HG02981 (cell line): Measurements from ENCODE around the gene LRRC4.
A peak's percentile ranks its signal among the peaks of the same experiment; 100 is the strongest.

Experiments used
- ATAC-seq: cut with Tn5 transposase; IDR thresholded peaks from one replicate; pipeline ENCODE4 v1.9.1; 2021; ENCODE audit warnings: mild to moderate bottlenecking, moderate library complexity; ENCODE audit not compliant: unreplicated experiment

LRRC4 gene

GRCh38 chr7:128032605-128033235, 1.5 kb upstream of the LRRC4 start:
- ATAC-seq: no peak

DNA sequence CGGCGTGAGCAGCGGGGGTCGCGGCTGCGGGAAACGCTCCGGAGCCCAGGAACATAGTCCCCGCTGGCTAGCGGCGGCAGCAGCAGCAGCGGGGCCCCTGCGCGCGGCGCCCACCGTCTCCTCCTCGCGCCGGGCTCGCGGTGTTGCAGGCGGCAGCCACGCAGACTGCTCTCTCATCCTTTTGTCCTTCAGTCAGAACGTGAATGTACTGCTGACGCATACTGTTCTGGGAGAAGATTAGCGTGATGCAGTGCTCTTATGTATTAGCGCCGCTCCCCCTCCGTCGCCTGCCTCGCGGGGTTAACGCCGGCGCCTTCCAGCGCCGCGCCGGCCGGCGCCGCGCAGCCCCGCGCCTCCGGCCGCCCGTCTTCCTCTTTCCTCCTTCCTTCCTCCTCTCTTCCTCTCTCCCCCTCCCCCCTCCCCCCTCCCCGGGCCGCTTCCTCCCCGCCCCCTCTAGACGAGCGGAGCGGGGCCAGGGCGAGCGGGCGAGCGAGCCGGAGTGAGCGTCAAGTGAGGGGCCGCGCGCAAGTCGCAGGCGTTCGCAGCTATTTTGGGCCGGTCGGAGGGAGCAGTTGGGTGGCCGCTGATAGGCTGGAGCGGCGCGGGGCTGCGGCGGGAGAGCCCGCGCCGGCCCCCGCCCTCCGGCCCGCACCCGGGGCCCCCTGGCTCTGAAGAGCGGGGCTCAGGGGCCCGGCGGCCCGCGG, 816 bp upstream of the LRRC4 start:
- peak; percentile 76 for ATAC-seq

DNA sequence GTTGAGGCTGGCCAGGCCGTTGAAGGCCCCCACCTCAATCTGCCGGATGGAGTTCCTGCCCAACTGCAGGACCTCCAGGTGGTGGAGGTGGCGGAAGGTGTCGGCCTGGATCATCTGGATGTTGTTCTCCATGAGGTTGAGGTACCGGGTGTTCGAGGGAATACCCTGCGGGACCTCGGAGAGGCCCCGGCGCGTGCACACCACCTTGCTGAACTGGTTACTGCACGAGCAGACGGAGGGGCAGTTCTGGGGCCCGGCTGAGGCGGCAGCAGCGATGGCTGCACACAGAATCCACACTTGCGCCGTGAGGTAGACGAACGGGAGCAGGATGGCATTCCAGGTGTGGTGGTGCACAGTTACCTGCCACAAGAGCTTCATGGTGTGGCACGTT, 979 bp downstream of the LRRC4 start:
- no peak for ATAC-seq

GRCh38 chr7:128029405-128029995, 1.7 kb downstream of the LRRC4 start:
- no peak for ATAC-seq

DNA sequence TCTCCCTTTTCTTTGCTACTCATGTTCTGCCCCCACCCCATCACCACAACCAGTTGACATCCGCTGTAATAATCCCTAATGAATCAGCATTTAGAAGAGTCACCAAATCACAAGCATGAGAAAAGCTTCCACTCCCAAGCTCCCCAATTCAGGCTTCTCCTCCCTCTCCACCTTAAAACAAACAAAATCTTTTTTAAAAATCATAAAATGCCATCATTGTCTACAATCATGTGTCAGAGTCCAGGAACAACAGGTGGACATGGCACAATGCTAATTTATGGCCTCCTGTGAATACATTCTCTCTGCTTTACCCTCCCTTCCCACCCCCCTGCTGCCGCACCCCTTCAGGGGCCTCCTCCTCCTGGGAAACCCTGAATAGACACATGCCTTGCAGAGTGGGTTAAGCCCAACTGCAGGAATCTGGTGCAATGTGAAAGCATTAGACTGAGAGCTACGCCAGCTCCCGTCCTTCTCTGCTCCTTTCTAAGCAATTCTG, 3.7 kb downstream of the LRRC4 start:
- no peak for ATAC-seq

GRCh38 chr7:128026551-128026950, 4.7 kb downstream of the LRRC4 start:
- no peak for ATAC-seq

DNA sequence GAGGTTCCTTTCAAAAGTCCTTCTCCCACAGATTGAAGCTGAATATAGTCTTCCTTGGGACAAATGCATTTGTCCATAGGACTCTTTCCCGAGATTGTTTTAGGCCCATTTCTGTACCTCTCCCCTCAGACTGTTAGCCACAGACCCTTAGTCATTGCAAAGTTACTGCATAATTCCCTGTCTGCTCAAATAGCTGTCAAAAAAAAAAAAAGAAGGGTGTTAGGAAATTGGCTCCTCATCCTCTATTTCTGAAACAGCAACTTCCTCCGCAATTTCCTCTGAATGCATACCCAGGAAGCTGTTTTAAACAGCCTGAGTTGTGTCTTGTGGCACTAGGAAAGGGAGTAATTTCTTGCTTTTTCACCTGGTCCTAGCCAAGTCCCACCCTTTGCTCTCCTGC, 5.4 kb downstream of the LRRC4 start:
- no peak for ATAC-seq

DNA sequence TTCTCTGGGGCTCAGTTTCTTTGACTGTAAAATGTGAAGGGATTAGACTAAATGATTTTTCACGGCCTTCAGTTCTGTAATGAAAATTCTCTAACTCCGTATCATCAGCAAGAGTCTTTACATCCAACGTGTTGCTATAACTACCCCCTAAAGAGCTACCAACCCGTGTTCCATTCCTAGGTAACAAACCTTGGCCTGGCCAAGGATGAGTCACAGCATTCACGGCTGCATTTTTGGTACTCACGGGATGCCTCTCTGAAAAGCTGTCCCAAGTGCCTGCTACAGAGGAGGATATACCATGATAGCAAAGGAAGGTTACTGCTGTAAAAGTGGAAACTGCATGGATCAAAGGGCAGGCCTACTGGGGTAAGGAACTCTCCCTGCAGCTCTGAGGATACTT, 5.9 kb downstream of the LRRC4 start:
- ATAC-seq: no peak

DNA sequence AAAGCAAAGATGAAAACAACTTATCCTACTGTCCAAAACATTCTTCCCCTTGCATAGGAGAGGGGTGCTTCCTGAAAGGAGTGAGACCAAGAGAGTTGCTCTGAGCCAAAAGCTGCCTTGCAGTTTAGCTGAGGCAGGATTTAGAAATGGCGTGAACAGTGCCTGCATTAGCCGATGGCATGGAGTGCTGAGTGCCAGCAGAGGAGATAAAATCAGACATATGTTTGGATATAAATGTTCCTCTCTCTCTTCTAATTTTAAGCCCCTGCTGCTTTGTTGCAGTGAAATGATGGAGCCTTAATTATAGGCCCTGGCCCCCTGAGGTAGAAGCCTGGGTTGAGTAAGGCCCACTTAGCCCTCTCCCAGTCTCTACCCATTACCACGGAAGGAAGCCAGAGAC, 7.1 kb downstream of the LRRC4 start:
- no peak for ATAC-seq

GRCh38 chr7:128022631-128023532, 8.4 kb downstream of the LRRC4 start:
- ATAC-seq: no peak

GRCh38 chr7:128021366-128021765, 9.9 kb downstream of the LRRC4 start:
- ATAC-seq: no peak

- ATAC-seq: no peak
Observed at GRCh38 chr7:128020159-128020558, 11.1 kb downstream of the LRRC4 start.

- no peak for ATAC-seq
Observed at GRCh38 chr7:128019288-128019687, 11.9 kb downstream of the LRRC4 start.

DNA sequence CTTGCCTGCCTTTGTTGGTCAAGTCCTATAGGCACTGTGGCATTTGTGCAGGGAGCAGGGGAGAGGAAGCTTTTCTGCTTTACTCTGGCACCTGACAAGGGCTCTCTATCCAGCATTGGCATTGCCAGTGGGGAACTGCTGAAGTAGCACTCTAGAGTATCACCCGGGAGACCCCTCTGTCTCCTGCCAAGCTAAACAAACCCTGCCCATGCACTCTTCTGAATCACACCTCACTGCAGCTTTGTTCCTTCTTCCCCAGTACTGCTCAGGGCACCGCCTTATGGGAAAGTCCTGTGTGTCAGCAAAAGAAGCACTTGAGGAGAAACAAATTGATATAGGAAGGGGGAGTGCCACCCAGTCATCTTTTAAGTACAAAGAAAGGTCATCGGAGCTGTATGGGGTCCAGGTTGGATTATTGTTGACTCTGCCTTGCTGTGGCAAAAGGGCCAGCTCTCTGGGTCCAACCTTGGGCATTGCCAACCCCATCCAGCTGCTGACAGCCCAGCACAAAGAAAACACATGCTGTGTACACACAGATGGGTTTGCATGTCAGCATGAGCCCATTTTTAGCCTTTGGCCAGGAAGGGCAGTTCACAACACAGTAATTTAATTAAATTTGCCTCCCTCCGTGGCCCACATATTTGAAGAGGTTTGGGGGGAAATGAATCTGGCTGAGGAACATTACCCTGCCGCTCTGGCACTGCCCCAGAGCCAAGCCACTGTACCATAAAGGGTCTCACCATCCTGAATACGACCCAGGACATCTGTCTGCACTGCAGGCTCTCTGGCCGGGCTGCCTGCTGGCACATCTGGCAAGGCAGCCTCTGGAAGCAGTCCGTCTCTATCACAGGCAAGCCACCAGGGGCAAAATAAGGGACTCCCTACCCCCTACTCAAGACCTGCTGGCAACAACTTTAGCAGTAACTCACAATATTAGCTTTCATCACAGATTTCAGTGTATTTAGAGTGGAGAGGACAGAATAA, 13.1 kb downstream of the LRRC4 start:
- ATAC-seq: no peak

DNA sequence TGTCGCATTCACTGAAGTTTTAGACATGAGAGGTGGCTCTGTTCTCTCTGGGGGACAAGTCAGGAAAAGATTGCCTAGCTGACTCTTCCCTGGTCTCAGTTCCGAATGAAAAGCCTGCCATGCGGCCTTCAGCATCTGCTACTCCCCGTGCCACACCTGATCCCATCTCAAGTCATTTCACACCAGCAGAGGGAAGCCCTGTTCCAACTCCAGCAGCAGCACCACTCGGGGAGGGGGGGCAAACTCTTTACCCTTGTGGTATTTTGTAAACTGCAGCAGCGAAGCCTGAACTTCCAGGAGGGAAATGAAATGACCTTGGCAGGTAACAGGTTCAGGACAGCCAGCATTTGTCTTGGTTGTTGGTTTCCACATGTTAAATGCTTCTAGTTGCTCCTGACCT, 13.8 kb downstream of the LRRC4 start:
- ATAC-seq: no peak

GRCh38 chr7:128014811-128015210, 16.4 kb downstream of the LRRC4 start:
- no peak for ATAC-seq

- ATAC-seq: no peak
Observed at GRCh38 chr7:128011131-128011661, 20.0 kb downstream of the LRRC4 start.

- no peak for ATAC-seq
Observed at GRCh38 chr7:128010391-128011127, 20.7 kb downstream of the LRRC4 start.

DNA sequence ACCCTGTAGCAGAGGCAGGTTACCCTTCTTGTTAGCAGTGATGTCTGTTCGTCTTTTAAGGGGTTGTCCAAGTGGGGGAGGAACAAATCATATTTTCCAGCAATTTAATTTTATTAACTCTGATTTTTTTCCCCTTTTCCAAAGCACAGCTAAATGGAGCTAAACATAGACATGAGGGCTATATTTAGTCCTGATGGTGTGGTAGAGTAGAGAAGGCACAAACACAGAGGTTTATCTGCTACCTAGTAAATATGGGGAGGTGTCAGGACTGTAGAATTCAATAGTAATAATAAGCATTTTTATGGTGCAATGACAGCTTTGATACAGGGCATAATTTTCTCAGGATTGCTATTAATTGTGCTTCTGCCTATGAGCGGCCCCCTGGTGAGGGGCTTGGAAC, 22.5 kb downstream of the LRRC4 start:
- ATAC-seq: no peak
